HG03139 (cell line): ENCODE data around the gene ZNF567.

Experiments used
- ATAC-seq: cut with Tn5 transposase; IDR thresholded peaks from one replicate; pipeline ENCODE4 v1.9.1; 2021; ENCODE audit not compliant: unreplicated experiment

Gene ZNF567

GRCh38 chr19:36750066-36750691 lies 62.8 kb downstream of the ZNF567 start:
- no peak for ATAC-seq
